AG10803 (cell line): ENCODE data around the gene TECPR2.
"Not testable (repeated sequence)": the region's sequence is repeated elsewhere in the genome, so short reads cannot be mapped to it uniquely, and the experiment has no call there.

Source experiments
- DNase-seq: peaks from one replicate; pipeline ENCODE4 v3.0.0; 2010; ENCODE audit warnings: low read depth
- H3K4me3 ChIP-seq: 2 replicates; pipeline ENCODE4 v1.5.1; 2011; ENCODE audit warnings: mild to moderate bottlenecking, low read length, control low read depth
- TF ChIP-seq, protein P1 (sequence below): conservative IDR thresholded peaks from 2 replicates; pipeline ENCODE4 v1.5.1; 2011; ENCODE audit warnings: mild to moderate bottlenecking, low read length, control low read depth, inconsistent platforms

Gene TECPR2

DNA sequence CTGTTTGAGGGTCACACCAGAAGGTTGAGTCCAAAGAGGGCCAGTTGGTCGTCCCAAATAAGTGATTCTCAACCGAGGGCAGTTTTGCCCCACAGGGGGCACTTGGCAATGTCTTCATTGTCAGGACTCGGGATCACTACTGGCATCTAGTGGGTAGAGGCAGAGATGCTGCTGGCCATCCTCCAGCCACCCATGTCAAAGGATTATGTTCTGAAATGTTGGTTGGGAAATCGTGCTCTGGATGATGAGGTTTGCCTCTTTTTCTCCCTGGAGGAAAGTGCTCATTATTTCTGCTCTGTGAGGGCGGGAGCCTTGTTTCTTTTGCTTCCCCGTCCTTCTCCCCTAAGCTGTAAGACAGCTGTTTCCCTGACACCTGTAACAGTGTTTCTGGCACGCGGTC, 39.6 kb upstream of the TECPR2 start:
- DNase-seq: peak; percentile 88

GRCh38 chr14:102325791-102326345, 36.9 kb upstream of the TECPR2 start:
- TF ChIP-seq, protein P1, sequence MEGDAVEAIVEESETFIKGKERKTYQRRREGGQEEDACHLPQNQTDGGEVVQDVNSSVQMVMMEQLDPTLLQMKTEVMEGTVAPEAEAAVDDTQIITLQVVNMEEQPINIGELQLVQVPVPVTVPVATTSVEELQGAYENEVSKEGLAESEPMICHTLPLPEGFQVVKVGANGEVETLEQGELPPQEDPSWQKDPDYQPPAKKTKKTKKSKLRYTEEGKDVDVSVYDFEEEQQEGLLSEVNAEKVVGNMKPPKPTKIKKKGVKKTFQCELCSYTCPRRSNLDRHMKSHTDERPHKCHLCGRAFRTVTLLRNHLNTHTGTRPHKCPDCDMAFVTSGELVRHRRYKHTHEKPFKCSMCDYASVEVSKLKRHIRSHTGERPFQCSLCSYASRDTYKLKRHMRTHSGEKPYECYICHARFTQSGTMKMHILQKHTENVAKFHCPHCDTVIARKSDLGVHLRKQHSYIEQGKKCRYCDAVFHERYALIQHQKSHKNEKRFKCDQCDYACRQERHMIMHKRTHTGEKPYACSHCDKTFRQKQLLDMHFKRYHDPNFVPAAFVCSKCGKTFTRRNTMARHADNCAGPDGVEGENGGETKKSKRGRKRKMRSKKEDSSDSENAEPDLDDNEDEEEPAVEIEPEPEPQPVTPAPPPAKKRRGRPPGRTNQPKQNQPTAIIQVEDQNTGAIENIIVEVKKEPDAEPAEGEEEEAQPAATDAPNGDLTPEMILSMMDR: no peak
- DNase-seq: no peak
- H3K4me3 ChIP-seq: no peak overlapping the region

More for the DNA sequence above, 39.6 kb upstream of the TECPR2 start:
- no peak overlapping the region for H3K4me3 ChIP-seq
- TF ChIP-seq, protein P1: peak; percentile 78

DNA sequence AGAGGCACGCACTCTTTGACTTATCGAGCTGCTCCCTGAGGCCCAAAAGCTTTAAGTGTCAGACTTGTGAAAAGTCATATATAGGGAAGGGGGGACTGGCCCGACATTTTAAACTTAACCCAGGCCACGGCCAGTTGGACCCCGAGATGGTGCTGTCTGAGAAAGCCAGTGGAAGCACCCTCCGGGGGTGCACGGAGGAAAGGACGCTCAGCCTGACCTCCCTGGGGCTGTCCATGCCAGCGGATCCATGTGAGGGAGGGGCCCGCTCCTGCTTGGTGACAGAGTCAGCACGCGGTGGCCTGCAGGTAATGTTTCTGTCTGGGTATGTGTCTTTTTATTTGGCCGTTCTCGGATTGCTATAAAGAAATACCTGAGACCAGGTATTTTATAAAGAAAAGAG, 36.2 kb upstream of the TECPR2 start:
- no peak for DNase-seq
- no peak overlapping the region for H3K4me3 ChIP-seq
- TF ChIP-seq, protein P1: no peak

DNA sequence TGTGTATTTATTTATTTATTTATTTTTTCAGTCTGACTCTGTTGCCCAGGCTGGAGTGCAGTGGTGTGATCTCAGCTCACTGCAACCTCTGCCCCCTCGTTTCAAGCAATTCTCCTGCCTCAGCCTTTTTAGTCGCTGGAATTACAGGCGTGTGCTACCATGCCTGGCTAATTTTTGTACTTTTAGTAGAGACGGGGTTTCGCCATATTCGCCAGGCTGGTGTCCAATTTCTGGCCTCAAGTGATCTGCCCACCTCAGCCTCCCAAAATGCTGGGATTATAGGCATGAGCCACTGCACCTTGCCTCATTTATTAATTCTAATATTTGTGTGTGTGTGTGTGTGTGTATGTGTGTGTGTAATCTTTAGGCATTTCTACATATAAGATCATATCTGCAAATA, 33.4 kb upstream of the TECPR2 start:
- H3K4me3 ChIP-seq, DNase-seq: not testable (repeated sequence)

DNA sequence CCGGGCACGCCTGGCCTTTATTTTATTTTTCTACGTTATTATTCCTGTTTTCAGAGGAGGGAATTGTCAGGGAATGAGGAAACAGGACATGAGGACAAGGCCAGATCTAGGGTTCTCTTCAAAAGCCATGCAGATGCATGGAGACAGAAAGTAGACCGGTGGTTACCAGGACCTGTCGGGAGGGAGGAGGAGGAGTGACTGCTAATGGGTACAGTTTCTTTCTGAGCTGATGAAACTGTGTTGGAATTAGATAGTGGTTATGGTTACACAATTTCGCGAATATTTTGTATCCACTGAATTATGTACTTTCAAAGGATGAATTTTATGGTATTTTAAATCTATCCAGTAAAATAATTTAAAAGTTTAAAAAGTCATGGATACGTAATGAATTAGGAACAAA, 31.9 kb upstream of the TECPR2 start:
- TF ChIP-seq, protein P1: no peak

GRCh38 chr14:102333390-102333789, 29.4 kb upstream of the TECPR2 start:
- H3K4me3 ChIP-seq: no peak overlapping the region
- DNase-seq: no peak
- TF ChIP-seq, protein P1: no peak

More for the DNA sequence above, 31.9 kb upstream of the TECPR2 start:
- H3K4me3 ChIP-seq: no peak overlapping the region
- DNase-seq: no peak

GRCh38 chr14:102333795-102334705, 28.7 kb upstream of the TECPR2 start:
- TF ChIP-seq, protein P1: no peak
- no peak overlapping the region for H3K4me3 ChIP-seq
- no peak for DNase-seq
